Measurements from ENCODE around the gene NIPAL3.

Gene NIPAL3

DNA sequence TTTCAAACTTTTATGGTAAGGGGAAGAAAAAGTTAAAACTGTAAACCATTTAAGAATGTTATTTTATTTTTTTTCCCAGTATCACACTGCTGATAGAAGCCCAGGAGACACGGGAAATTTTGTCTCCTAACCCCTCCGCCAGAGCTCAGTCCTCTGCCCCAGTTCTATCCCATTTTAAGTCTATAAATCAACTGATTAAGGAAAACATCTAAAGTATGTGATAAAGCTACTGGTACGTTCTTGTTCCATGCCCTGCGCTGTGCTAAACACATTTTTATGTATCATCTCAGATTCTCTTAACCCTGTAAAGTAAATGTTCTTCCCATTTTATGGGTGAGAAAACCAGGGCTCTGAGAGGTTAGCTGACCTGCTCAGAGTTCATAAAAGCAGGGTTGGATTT, 34.7 kb downstream of the NIPAL3 start:
- no peak for TF ChIP-seq GATA2 (IDR thresholded peaks at IDR 0.05; ENCODE audit: low read depth, low read length)
- no peak for TF ChIP-seq GATA3 (IDR thresholded peaks at IDR 0.05; ENCODE audit: low read depth, low read length)

DNA sequence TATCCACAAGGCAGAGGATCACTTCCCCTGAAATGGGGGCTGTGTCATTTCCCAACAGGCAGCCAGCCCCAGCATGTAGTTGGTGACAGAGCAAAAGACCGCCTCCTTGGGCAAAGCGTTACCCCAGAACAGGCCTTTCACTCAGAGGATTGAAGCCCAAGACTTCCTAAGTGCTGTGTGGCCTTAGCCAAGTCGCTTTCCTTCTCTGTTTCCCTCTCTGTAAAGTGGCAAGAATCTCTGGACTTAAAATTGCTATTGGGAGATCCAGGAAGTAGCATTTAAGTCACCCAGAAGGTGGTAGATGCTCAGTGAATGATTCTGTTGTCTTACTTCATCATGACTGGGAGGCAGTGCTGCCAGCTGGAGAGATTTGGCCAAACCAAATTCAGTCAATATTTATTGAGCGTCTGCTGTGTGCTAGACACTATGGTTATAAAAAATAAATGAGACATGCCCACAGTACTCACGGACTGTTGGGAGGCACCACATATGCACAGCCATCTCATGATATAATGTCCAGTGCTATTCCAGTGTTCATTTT, 35.3 kb downstream of the NIPAL3 start:
- TF ChIP-seq GATA2 (IDR thresholded peaks at IDR 0.05; ENCODE audit: low read depth, low read length), result no peak

DNA sequence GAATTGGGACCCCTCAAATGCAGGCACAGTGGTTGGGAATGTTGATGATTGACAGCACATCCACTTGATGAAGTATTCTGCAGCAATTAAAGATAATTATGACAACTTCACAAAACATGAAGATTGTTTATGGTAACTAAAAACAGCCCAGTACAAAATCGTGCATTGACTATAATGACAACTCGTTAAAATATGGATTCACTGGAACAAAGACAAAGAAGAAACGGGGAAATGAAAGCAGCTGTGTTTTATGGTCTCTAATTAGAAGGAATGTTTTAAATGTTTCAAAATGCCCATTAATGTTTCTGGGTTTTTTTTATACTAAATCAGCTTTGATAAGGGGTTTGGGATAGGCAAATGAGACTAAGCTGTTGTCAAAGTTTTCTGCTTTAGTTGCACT, 36.1 kb downstream of the NIPAL3 start:
- TF ChIP-seq GATA2 (IDR thresholded peaks at IDR 0.05; ENCODE audit: low read depth, low read length), result no peak
- no peak for TF ChIP-seq GATA3 (IDR thresholded peaks at IDR 0.05; ENCODE audit: low read depth, low read length)

DNA sequence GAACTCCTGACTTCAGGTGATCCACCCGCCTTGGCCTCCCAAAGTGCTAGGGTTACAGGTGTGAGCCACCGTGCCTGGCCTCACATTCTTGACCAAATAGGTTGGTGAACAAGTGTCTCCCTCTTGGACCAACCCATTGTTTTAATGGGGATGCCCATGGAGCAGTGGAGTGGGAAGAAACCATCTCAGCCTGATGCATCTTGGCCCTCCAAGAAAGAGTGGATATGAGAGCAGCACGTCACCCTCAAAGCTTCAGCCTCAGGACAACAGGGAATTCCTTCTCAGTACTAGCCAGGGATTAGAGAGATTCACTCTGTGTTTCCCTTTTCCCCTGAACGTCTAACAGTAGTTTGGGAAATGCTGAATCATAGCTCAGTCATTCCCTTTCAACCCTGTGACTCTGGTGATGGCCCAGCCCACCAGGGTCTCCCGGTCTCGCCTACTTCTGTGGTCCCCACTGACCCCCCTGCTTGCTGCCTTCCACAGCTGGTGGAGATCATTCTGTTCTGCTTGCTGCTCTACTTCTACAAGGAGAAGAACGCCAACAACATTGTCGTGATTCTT, 37.4 kb downstream of the NIPAL3 start:
- TF ChIP-seq GATA3 (IDR thresholded peaks at IDR 0.05; ENCODE audit: low read depth, low read length), result no peak
- no peak for TF ChIP-seq GATA2 (IDR thresholded peaks at IDR 0.05; ENCODE audit: low read depth, low read length)

DNA sequence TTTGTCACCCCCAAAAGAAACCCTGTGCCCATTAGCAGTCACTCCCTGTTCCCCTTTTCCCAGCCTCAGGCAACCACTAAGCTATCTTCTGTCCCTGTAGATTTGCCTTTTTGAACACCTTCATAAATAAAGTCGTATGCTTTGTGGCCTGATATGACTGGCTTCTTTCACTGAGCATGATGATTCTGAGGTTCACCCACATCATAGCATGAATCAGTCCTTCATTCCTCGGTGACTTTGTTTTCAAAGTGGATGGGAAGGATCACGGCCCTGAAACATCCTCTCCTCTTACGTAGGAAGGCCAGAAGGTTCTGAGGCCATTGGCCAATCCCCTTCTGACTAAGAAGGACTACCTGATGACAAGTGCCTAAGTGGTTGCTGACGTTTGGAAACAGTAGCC, 39.1 kb downstream of the NIPAL3 start:
- no peak for TF ChIP-seq GATA2 (IDR thresholded peaks at IDR 0.05; ENCODE audit: low read depth, low read length)
- TF ChIP-seq GATA3 (IDR thresholded peaks at IDR 0.05; ENCODE audit: low read depth, low read length), result no peak

DNA sequence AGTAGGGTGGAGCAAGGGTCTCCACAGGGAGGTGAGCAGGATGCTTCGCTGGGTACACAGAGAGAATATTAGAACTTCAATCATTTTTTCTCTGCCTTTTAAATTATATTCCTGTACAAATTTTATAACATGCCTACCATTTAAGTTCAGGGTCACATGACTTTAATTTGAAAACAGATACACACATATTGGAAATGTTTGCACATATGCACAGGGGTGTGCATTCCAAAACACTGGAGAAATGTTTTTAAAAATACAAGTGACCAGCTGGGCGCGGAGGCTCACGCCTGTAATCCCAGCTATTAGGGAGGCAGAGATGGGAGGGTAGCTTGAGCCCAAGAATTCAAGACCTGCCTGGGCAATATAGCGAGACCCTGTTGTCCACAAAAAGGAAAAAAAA, 39.7 kb downstream of the NIPAL3 start:
- no peak for TF ChIP-seq GATA3 (IDR thresholded peaks at IDR 0.05; ENCODE audit: low read depth, low read length)
- TF ChIP-seq GATA2 (IDR thresholded peaks at IDR 0.05; ENCODE audit: low read depth, low read length), result no peak

DNA sequence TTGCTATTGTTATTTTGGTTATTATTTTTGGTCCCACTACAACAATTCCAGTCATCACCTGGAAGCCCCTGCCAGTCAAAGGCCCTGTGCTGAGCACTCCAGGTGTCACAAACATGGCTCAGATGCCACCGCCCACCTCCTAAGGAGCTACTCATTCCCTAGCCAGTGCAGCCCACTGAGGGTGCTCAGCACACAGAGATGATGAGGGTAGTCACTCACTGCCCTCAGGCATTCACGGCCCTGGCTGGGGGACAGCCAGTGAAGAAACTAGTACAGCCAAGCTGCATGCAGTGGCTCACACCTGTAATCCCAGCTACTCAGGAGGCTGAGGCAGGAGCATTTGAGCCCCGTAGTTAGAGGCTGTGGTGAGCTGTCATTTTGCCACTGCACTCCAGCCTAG, 42.3 kb downstream of the NIPAL3 start:
- TF ChIP-seq GATA3 (IDR thresholded peaks at IDR 0.05; ENCODE audit: low read depth, low read length) (no peak), GATA2 (IDR thresholded peaks at IDR 0.05; ENCODE audit: low read depth, low read length) (no peak)

DNA sequence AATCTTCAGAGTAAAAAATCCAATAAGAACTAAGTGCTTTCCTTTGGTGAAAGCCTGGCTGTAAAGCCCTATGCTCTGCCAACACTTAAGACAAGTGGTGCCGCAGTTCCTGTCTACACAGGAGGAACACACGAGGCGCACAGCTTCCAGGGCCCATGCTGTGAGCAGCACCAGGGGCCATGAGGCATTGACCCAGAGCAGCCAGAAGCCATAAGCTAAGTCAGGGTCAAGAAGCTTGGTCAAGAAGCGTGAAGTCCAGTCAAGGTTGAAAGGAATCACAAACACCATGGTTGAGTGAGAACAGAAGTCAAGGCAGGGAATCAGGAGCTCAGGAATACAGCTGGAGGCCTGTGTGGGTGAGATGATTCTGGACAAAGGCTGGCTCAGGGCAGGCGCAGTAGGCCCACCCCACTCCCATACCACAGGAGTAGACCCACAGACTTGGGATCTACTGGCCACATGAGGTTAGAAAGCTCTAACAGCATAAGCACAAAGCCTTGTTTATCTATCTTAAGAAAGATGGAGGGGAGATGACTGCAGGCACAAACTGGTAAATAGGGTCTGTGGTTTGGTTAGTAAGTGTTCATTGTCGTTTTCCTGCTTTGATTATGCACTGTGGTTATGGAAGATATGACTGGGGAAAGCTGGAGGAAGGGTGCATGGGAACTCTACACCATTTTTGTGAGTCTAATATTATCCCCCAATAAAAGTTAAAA, 44.1 kb downstream of the NIPAL3 start:
- no peak for TF ChIP-seq GATA3 (IDR thresholded peaks at IDR 0.05; ENCODE audit: low read depth, low read length)
- TF ChIP-seq GATA2 (IDR thresholded peaks at IDR 0.05; ENCODE audit: low read depth, low read length), result no peak

DNA sequence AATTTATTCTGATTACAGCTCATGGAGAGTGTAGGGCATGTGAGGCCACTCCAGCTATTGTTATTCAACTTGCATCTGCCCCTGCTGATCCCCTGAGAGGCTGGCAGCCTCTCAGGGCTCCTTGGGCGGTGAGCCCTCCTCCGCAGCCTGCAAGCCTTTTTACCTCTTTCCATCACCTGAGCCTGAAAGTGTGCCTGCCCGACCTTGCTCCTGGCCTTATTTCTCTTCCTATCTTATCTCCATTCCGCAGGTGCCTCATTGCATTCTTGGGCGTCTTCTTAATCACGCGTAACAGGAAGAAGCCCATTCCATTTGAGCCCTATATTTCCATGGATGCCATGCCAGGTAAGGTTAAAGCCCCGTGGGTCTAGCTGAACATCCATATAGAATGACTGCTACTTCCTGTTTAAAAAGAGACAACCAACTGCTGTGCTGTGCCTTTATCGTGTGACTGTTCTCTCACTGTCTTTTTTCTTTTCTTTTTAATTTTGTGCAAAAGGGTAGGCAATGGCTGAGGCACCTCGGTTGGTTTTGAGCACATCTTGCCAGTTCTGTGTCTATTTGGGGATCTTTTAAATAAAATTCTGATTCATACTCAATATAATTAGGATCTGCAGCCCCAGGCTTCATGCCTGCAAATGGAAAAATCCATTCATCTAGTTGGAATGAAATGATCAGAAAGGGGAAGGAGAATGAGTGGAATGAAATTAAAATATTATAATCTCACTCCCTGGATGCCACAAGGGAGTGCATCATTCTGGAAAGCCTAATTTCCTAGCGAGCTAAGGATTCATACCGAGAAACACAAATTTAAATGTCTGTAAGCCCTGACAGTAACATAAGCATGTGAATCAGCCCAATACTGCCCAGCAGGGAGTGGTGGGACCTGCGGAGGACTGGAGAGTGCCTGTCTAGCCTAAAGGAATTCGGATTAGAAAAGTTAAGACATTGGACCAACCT, 48.5 kb downstream of the NIPAL3 start:
- no peak for TF ChIP-seq GATA3 (IDR thresholded peaks at IDR 0.05; ENCODE audit: low read depth, low read length)
- TF ChIP-seq GATA2 (IDR thresholded peaks at IDR 0.05; ENCODE audit: low read depth, low read length), result no peak

DNA sequence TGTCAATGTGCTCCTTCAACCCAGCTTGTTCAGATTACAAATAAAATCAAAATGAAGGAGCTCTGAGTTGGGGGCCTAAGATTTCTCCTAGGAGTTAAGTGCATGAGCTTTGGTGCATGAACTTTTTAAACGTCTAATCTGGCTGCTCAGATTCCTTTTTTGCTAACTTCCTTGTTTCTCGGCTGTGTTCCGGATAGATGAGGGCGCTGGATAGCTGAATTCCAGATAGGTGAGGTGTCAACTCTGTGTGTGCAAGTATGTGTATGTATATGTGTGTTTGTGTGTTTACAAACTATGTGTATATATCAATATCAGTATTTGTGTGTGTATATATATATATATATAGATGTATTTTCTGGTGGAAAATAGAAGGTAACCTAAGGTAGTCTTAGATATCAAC, 49.5 kb downstream of the NIPAL3 start:
- TF ChIP-seq GATA3 (IDR thresholded peaks at IDR 0.05; ENCODE audit: low read depth, low read length) (no peak), GATA2 (IDR thresholded peaks at IDR 0.05; ENCODE audit: low read depth, low read length) (no peak)

DNA sequence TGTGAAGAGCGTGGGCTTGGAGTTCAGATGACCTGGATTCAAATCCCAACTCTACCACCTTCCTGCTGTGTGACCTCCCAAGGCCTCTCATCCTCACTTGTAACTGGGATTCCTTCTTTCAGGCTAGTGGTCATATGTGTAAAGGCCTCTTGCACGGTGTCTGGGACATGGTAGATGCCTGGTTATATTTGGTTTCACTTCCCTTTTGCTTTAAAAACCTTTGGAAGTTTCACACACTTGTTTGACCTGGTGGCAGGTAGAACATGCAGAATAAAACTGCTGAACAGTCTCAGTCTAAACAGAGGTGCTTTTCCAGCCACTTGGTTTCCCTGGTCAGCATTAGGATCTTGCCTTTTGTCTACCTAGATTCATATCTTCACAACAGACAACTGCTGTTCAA, 50.0 kb downstream of the NIPAL3 start:
- TF ChIP-seq GATA2 (IDR thresholded peaks at IDR 0.05; ENCODE audit: low read depth, low read length), result no peak
- no peak for TF ChIP-seq GATA3 (IDR thresholded peaks at IDR 0.05; ENCODE audit: low read depth, low read length)

DNA sequence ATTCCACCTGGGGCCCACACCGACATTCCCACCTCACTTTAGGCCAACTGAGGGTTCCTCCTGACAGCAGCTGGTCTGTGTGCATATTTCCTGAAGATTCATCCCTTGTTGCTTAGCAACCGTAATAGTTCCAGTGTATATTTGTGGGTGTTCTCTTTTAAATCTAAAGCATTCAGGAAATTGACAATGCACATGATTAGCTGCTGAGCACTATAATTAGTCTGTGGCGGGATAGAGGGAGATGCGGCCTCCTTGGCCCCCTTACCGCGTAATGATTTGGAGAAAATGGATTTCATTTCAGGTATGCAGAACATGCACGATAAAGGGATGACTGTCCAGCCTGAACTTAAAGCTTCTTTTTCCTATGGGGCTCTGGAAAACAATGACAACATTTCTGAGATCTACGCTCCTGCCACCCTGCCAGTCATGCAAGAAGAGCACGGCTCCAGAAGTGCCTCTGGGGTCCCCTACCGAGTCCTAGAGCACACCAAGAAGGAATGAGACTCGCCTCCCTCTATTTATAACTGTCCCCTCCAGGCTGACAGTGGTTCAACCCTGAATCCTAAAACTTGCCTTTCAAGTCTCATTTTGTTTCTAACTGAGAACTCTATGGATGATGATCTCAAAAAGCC, 53.2 kb downstream of the NIPAL3 start:
- TF ChIP-seq GATA2 (IDR thresholded peaks at IDR 0.05; ENCODE audit: low read depth, low read length) (no peak), GATA3 (IDR thresholded peaks at IDR 0.05; ENCODE audit: low read depth, low read length) (no peak)

DNA sequence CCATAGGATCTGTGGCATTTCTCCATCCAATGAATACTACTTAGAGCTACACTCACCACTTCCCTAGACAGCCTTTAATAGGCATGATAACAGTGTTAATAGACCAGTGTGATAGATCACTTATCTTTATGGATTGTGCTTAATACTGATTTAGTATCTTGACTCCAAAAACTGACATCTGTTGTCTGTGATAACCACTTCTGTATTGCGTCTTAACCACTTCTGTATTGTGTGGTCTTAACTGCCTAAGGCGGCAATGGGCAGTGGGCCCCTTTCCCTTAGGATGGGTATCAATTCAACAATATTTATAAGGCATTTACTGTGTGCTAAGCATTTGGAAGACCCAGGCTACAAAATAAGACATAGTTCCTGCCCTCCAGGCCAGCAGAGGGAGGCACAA, 55.0 kb downstream of the NIPAL3 start:
- TF ChIP-seq GATA2 (IDR thresholded peaks at IDR 0.05; ENCODE audit: low read depth, low read length) (no peak), GATA3 (IDR thresholded peaks at IDR 0.05; ENCODE audit: low read depth, low read length) (no peak)

All from SH-SY5Y (cell line).